ENCODE data around the gene VIPR1.

The VIPR1 gene

GRCh38 chr3:42526616-42527367, 24.3 kb downstream of the VIPR1 start:
- no peak for DNase-seq (ENCODE audit: low read depth, low spot score)
- TF ChIP-seq POLR2AphosphoS5 (IDR thresholded peaks at IDR 0.05; ENCODE audit: borderline replicate concordance, low read depth, low read length) (no peak), FOXP2 (optimal IDR thresholded peaks at IDR 0.05; ENCODE audit: control extremely low read depth, extremely low read length, insufficient read depth) (no peak), EZH2 (IDR thresholded peaks at IDR 0.05) (no peak)
- Histone ChIP-seq H3K9me3 (ENCODE audit: low read depth, low read length) (no peaks in the 10 kb centered on the region), H3K4me3 (no peak overlapping the region), H3K27ac (no peak overlapping the region), H3K9ac (ENCODE audit: insufficient read length) (no peak overlapping the region), H3K36me3 (ENCODE audit: insufficient read depth, low read length) (no peaks in the 10 kb centered on the region)

- no peaks in the 10 kb centered on the region for H3K9me3 ChIP-seq (ENCODE audit: low read depth, low read length)
- H3K36me3 ChIP-seq (ENCODE audit: insufficient read depth, low read length), result no peaks in the 10 kb centered on the region
- H3K27ac ChIP-seq, result no peak overlapping the region
- H3K4me3 ChIP-seq, result no peak overlapping the region
- H3K9ac ChIP-seq (ENCODE audit: insufficient read length), result no peak overlapping the region
- TF ChIP-seq POLR2AphosphoS5 (IDR thresholded peaks at IDR 0.05; ENCODE audit: borderline replicate concordance, low read depth, low read length) (no peak), EZH2 (IDR thresholded peaks at IDR 0.05) (no peak), FOXP2 (optimal IDR thresholded peaks at IDR 0.05; ENCODE audit: control extremely low read depth, extremely low read length, insufficient read depth) (no peak)
- DNase-seq (ENCODE audit: low read depth, low spot score), result no peak
Observed at GRCh38 chr3:42527368-42527917, 25.0 kb downstream of the VIPR1 start.

- Histone ChIP-seq H3K4me3 (no peak overlapping the region), H3K9ac (ENCODE audit: insufficient read length) (no peak overlapping the region), H3K27ac (no peak overlapping the region), H3K36me3 (ENCODE audit: insufficient read depth, low read length) (no peaks in the 10 kb centered on the region), H3K9me3 (ENCODE audit: low read depth, low read length) (no peaks in the 10 kb centered on the region)
- no peak for TF ChIP-seq FOXP2 (optimal IDR thresholded peaks at IDR 0.05; ENCODE audit: control extremely low read depth, extremely low read length, insufficient read depth)
- TF ChIP-seq POLR2AphosphoS5 (IDR thresholded peaks at IDR 0.05; ENCODE audit: borderline replicate concordance, low read depth, low read length), result no peak
- TF ChIP-seq EZH2 (IDR thresholded peaks at IDR 0.05), result no peak
- DNase-seq (ENCODE audit: low read depth, low spot score), result no peak
Observed at GRCh38 chr3:42529468-42529867, 27.0 kb downstream of the VIPR1 start.

- Histone ChIP-seq H3K36me3 (ENCODE audit: insufficient read depth, low read length) (no peaks in the 10 kb centered on the region), H3K27ac (no peak overlapping the region), H3K9me3 (ENCODE audit: low read depth, low read length) (no peaks in the 10 kb centered on the region), H3K4me3 (no peak overlapping the region), H3K9ac (ENCODE audit: insufficient read length) (no peak overlapping the region)
- TF ChIP-seq FOXP2 (optimal IDR thresholded peaks at IDR 0.05; ENCODE audit: control extremely low read depth, extremely low read length, insufficient read depth) (no peak), POLR2AphosphoS5 (IDR thresholded peaks at IDR 0.05; ENCODE audit: borderline replicate concordance, low read depth, low read length) (no peak), EZH2 (IDR thresholded peaks at IDR 0.05) (no peak)
- no peak for DNase-seq (ENCODE audit: low read depth, low spot score)
Observed at GRCh38 chr3:42530073-42530472, 27.6 kb downstream of the VIPR1 start.

DNA sequence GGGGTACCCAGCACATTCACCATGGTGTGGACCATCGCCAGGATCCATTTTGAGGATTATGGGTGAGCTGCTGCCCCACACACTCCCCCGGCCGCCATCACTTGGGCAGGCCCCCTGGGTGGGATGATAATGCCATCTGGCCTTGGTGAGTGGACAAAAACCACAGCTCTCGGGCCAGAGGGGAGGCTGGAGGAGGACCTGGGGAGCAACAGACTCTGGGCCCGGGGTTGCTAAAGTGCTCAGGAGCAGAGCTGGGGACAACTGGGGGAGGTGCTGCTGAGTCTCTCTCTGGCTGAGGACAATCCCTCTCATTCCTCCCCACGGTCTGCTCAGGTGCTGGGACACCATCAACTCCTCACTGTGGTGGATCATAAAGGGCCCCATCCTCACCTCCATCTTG, 29.0 kb downstream of the VIPR1 start:
- H3K9ac ChIP-seq (ENCODE audit: insufficient read length), result no peak overlapping the region
- DNase-seq (ENCODE audit: low read depth, low spot score), result no peak
- H3K27ac ChIP-seq, result no peak overlapping the region
- TF ChIP-seq FOXP2 (optimal IDR thresholded peaks at IDR 0.05; ENCODE audit: control extremely low read depth, extremely low read length, insufficient read depth) (no peak), POLR2AphosphoS5 (IDR thresholded peaks at IDR 0.05; ENCODE audit: borderline replicate concordance, low read depth, low read length) (no peak), EZH2 (IDR thresholded peaks at IDR 0.05) (no peak)
- H3K9me3 ChIP-seq (ENCODE audit: low read depth, low read length), result no peaks in the 10 kb centered on the region
- no peaks in the 10 kb centered on the region for H3K36me3 ChIP-seq (ENCODE audit: insufficient read depth, low read length)
- H3K4me3 ChIP-seq, result no peak overlapping the region

GRCh38 chr3:42532229-42532628, 29.8 kb downstream of the VIPR1 start:
- Histone ChIP-seq H3K27ac (no peak overlapping the region), H3K4me3 (no peak overlapping the region), H3K9ac (ENCODE audit: insufficient read length) (no peak overlapping the region), H3K9me3 (ENCODE audit: low read depth, low read length) (no peaks in the 10 kb centered on the region), H3K36me3 (ENCODE audit: insufficient read depth, low read length) (no peaks in the 10 kb centered on the region)
- no peak for DNase-seq (ENCODE audit: low read depth, low spot score)
- TF ChIP-seq POLR2AphosphoS5 (IDR thresholded peaks at IDR 0.05; ENCODE audit: borderline replicate concordance, low read depth, low read length) (no peak), FOXP2 (optimal IDR thresholded peaks at IDR 0.05; ENCODE audit: control extremely low read depth, extremely low read length, insufficient read depth) (no peak), EZH2 (IDR thresholded peaks at IDR 0.05) (no peak)

DNA sequence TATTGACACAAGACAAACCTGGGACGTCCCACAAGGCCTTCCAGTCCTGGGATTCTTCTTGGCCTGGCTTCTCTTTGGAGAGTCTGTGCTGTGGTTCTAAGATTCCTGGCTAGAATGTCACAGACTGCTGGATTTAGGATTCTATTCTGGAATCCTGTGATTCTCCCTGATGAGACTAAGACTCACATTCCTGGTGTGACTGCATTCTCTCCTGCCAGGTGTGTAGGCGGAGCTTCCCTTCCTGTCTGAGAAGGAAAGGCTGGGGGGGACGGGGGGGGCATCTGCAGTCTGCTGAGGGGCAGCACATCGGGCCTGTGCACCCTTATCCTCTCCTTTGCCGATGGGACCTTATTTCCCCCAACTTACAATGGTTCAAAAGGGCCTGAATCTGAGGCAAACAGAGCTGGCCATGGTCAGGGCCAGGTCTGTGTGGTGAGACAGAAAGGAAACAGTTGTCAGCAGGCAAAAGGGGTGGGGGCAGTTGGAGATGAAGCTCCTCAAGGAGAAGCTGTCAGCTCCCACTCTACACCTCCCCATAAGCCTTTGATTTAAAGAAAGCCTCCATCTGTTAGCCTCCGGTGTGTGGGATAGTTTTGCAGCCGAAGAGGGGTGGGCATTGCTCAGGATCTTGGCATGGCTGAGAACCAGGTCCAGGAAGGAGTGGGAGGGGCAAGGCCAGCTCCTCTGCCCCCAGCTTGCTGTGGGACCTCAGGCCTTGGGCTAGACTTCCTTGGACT, 30.9 kb downstream of the VIPR1 start:
- DNase-seq (ENCODE audit: low read depth, low spot score), result no peak
- H3K9me3 ChIP-seq (ENCODE audit: low read depth, low read length), result no peaks in the 10 kb centered on the region

More for the DNA sequence above, 30.9 kb downstream of the VIPR1 start:
- H3K27ac ChIP-seq, result no peak overlapping the region
- no peak overlapping the region for H3K4me3 ChIP-seq
- H3K9ac ChIP-seq (ENCODE audit: insufficient read length), result no peak overlapping the region
- TF ChIP-seq FOXP2 (optimal IDR thresholded peaks at IDR 0.05; ENCODE audit: control extremely low read depth, extremely low read length, insufficient read depth) (no peak), POLR2AphosphoS5 (IDR thresholded peaks at IDR 0.05; ENCODE audit: borderline replicate concordance, low read depth, low read length) (no peak), EZH2 (IDR thresholded peaks at IDR 0.05) (no peak)
- H3K36me3 ChIP-seq (ENCODE audit: insufficient read depth, low read length), result no peaks in the 10 kb centered on the region

Measured in SK-N-MC (cell line).